GM18873 (cell line): Measurements from ENCODE around the gene FAM217A.

Experiments
- ATAC-seq: cut with Tn5 transposase; IDR thresholded peaks from one replicate; pipeline ENCODE4 v1.9.1; 2021; ENCODE audit warnings: mild to moderate bottlenecking, moderate library complexity, moderate number of reproducible peaks; ENCODE audit not compliant: unreplicated experiment, low FRiP score

FAM217A gene

GRCh38 chr6:4088704-4089103 is 9.8 kb upstream of the FAM217A start:
- ATAC-seq = no peak

GRCh38 chr6:4085332-4085700 is 6.4 kb upstream of the FAM217A start:
- ATAC-seq = no peak

GRCh38 chr6:4084444-4085331 is 5.8 kb upstream of the FAM217A start:
- no peak for ATAC-seq

GRCh38 chr6:4074478-4075235 is 4.3 kb downstream of the FAM217A start:
- ATAC-seq = no peak

DNA sequence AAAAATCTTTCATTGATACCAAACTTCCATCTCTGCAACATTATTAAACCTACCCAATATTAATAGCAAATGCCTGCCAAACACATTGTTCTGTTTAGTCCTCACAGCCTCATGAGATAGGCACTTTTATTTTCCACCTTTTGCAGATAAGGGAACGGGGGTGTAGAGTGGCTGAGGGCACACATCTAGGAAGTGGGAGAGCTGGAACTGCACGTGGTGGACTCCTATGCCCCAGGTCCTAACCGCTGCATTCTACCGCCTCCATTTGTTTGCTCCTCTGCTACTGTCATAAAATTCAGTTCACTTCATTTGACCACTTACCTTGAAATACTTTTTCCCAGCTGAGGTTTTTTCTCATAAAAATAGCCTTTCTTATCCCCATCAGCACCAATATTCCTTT is 7.6 kb downstream of the FAM217A start:
- ATAC-seq = no peak

- no peak for ATAC-seq
These were observed 9.7 kb downstream of the FAM217A start for GRCh38 chr6:4069199-4069598.

GRCh38 chr6:4067673-4068072 is 11.3 kb downstream of the FAM217A start:
- ATAC-seq = no peak

DNA sequence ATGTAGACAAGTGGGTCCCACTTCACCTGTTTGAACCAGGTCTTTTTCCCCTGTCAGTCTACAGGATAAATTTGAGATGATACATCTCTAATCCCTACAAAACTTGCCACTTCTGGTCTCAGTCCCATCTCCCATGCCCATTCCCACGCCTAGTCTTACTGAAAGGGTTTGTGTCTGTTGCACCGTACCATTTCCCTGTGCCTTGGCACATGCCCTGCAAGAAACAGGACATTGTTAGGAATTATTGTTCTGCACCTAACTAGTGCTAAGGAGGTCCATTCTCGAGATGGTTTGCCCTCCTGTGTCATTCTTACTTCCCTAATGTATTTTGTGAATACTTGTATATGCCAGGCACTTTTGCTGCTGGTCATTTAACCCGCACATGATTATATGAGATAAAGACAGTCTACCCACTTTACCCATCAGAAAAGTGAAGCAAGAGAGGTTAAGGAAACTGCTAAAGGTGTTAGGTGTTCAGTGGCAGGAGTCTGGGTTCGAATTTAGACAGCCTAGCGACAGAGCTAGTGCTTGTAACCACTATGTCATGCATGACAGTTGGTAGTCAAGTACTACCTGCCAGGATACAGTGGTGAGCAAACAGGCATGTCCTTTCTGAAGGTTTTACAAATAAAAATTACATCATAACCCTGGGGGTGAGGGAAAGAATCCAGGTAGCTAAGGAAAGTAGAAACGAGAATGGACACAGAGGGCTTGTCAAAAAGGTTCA is 12.7 kb downstream of the FAM217A start:
- ATAC-seq = no peak

- no peak for ATAC-seq
These were observed 19.7 kb downstream of the FAM217A start for GRCh38 chr6:4059115-4059777.

DNA sequence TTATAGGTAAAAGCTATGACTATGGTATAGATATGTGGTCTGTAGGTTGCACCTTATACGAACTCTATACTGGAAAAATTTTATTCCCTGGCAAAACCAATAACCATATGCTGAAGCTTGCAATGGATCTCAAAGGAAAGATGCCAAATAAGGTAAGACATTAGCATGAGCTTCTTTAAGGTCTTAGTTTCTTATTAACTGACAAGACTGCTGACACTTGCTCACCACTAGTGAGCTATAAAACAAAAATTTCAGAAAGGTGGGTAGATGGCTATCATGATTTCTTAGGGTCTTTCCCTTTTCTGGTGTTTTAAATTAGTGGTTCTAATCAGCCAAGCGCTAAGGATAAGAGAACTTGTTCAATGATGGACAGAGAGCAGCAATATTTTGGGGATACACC is 21.9 kb downstream of the FAM217A start:
- no peak for ATAC-seq

DNA sequence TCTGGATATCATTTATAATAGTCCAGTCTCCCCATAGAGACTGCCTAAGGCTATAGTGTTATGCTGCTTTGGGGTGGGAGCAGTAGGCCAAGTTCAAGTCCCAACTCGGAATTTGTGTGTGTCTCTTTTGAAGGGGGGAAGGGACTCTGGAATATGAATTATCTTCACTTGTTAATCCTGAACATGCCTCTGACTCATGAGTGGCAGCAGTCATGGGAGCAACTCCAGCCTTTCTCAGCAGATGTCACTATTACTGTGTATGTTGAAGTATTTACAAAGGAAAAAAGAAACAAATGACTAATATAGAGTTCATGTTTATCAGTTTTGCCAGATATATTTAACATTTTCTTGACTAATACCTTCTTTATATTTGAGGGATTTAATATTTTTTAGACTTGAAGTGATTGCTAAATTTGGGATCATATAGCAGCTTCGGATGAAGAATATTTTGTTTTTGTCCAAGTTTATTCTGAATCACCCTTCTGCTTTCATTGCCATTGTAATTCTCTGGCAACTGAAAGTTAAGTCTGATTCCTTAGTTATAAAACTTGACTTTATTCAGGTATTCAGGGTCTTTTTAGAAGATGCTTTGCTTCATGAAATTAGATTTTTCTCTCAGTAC is 23.4 kb downstream of the FAM217A start:
- ATAC-seq = no peak

DNA sequence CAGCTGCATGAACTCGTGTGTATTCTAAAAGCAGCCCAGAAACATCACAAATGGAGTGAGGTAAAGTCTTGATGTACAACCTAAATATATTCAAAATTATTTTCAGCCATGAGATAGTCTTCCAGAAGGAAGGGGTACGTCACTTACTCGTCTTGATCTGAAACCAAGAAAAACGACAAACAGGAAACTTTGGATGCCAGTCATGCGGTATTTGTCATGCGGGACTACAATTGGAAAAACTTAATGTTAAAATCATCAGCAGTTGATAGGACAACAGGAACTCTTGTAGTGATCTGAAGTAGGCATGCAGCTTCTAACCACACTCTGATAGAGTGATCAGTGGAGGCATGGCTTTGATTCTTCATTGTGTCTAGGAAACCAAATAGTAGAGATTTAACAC is 29.7 kb downstream of the FAM217A start:
- ATAC-seq = no peak

DNA sequence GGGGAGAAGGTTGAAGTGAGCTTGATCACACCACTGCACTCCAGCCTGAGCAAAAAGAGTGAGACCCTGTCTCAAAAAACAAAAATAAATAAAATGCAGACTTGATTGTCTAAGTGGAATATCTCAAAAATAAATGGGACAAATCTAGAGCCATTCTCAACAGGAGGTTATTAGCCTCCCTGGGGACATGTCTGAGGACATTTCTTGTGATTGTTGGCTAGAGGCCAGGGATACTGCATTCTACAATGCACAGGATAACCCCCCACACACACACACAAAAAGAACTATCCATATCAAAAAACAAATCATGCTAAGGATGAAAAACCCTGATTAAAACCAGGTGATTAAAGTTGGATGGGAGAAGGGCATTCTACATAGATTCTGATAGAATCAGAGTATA is 37.5 kb downstream of the FAM217A start:
- no peak for ATAC-seq

- no peak for ATAC-seq
These were observed 39.6 kb downstream of the FAM217A start for GRCh38 chr6:4039348-4039747.

GRCh38 chr6:4036581-4036980 is 42.4 kb downstream of the FAM217A start:
- ATAC-seq = no peak

GRCh38 chr6:4032475-4032874 is 46.5 kb downstream of the FAM217A start:
- no peak for ATAC-seq

GRCh38 chr6:4031442-4031841 is 47.5 kb downstream of the FAM217A start:
- no peak for ATAC-seq

DNA sequence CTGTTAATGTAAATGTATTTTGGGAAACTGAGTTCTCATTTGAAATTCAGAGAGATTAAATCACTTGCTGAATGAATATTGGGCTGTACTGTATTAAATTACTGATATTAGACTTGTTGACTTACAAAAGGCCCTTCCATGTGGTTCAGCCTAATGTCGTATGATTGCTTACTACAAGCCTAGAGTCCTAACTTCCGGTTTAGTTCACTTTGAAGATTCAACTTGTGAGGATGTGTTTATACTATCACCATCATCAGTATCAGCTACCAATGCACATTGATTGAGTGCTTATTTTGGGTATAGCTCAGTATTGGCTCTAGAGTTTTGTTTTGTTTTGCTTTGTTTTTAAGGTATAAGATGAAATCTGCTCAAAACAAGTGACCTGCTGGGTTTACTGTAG is 48.3 kb downstream of the FAM217A start:
- ATAC-seq = no peak

DNA sequence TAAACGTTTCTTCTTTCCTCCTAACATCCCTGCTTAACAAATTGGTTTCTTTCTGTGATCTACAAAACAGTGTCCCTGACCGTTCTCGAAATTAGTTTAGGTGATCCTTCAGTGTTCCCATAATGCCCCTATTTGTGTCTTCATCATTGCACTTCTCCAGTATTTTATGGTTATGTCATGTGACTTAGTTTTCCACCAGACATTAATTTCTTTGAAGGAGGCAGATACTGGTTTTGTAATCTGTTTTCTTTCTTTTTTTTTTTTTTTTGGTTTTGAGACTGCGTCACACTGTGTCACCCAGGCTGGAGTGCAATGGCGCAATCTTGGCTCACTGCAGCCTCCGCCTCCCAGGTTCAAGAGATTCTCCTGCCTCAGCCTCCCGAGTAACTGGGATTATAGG is 49.2 kb downstream of the FAM217A start:
- no peak for ATAC-seq

GRCh38 chr6:4028051-4028450 is 50.9 kb downstream of the FAM217A start:
- ATAC-seq = no peak
